Gastrocnemius medialis (tissue), 4 donors: ENCODE data around the gene MAP3K20. TPM values are rescaled to one million over a fixed set of nuclear protein-coding genes. Genes with fewer than 3 reads are reported as not detected.

ENCODE experiments used
- ATAC-seq, 2 donors: fragments of 150-250 bp; one replicate each; pipeline ENCODE4 v1.9.1; 2016
- DNase-seq, 2 donors: peaks; one replicate each; pipeline ENCODE4 v3.0.0-alpha.2; 2019
- H3K27ac ChIP-seq, 4 donors: fragments of 200-600 bp; sonication (generic); 1 replicate in 1 of 4; 2 replicates in 3 of 4; pipeline ENCODE4 v1.5.1; 2016 to 2018; ENCODE audit warnings: mild to moderate bottlenecking in 2 of 4, moderate library complexity in 1 of 4
- H3K27me3 ChIP-seq, 3 donors: fragments of 200-600 bp; sonication (generic) in 2 of 3; 1 replicate in 1 of 3; 2 replicates in 2 of 3; pipeline versions ENCODE4 v1.5.1 to v1.6.0; 2016 to 2019; ENCODE audit warnings: mild to moderate bottlenecking in 1 of 3, moderate library complexity in 1 of 3
- H3K36me3 ChIP-seq, 2 donors: fragments of 200-600 bp; sonication (generic) in 1 of 2; one replicate each; pipeline ENCODE4 v1.5.1; 2017 to 2018
- H3K4me1 ChIP-seq, 2 donors: fragments of 200-600 bp; sonication (generic) in 1 of 2; one replicate each; pipeline ENCODE4 v1.5.1; 2016 to 2017; ENCODE audit warnings: mild to moderate bottlenecking in 2 of 2
- H3K4me3 ChIP-seq, 4 donors: fragments of 200-600 bp; sonication (generic) in 3 of 4; 1 replicate in 1 of 4; 2 replicates in 3 of 4; pipeline ENCODE4 v1.5.1; 2016 to 2019; ENCODE audit warnings: mild to moderate bottlenecking in 2 of 4
- H3K9me3 ChIP-seq, 3 donors: fragments of 200-600 bp; sonication (generic) in 2 of 3; 1 replicate in 1 of 3; 2 replicates in 2 of 3; pipeline ENCODE4 v1.5.1; 2016 to 2019
- POLR2A ChIP-seq, 2 donors: fragments of 450-650 bp; IDR thresholded peaks; one replicate each; pipeline ENCODE4 v1.6.1; 2017; ENCODE audit warnings: antibody characterized with exemption in 2 of 2, mild to moderate bottlenecking in 2 of 2, moderate library complexity in 2 of 2
- in situ Hi-C, 4 donors: fragments of 200-750 bp; cut with MboI; loops; one replicate each; pipeline versions ENCODE4 v1.15.0 to v1.8.0; 2017; ENCODE audit warnings: low sequenced_read_pairs in 4 of 4
- intact Hi-C: fragments of 100-400 bp; cut with DNase I; formaldehyde crosslinking; loops from one replicate; pipeline ENCODE4 v1.15.1; 2023; ENCODE audit warnings: low total_unique reads
- total RNA-seq, 4 donors: library from RNA; depleted of rRNA; stranded (reverse); fragments of >200 nt; gene quantifications; one replicate each; pipeline versions ENCODE4 v1.1.0 to v1.2.3, GENCODE V29; 2016
- TF ChIP-seq, protein P1 (sequence below), 5 experiments: fragments of 450-650 bp in 3 of 5; fragments of 200-600 bp in 2 of 5; sonication (generic) in 2 of 5; IDR thresholded peaks in 4 of 5; conservative IDR thresholded peaks in 1 of 5; 1 replicate in 4 of 5; 2 replicates in 1 of 5; pipeline ENCODE4 v1.5.1; 2016 to 2019; ENCODE audit warnings: antibody characterized with exemption in 5 of 5, mild to moderate bottlenecking in 3 of 5, moderate library complexity in 3 of 5

The MAP3K20 gene
- total RNA-seq, 4 donors from 2014 or later: 225 to 517 (median 280) TPM

DNA sequence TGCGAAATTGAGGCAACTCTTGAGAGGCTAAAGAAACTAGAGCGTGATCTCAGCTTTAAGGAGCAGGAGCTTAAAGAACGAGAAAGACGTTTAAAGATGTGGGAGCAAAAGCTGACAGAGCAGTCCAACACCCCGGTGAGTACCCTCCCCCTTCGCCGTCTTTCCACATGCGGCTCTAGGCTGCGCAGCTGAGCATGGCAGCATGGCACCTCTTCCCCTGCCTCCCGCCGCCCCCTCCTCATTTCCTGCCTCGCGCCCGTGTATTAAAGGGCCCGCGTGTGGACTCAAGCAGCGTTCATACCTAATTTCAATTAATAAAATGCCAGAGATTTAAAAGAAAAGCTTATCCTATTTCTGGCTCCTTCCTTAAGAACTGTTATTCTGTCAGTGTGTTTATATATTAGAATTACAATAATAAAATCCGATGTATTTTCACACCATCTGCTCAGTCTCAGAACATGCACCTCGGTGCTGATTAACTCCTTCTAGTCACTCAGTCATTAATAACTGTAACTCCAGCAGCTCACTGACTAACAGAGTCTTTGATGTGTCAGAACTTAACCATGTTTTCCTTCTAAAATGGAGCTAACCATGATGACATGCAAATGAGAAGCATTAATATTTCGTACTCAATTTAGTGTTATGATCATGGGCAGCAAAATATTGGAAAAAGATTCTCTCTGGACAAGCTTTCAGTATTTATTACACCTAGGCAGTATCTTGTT lies 141.6 kb downstream of the MAP3K20 start:
- in situ Hi-C loops: loop anchor here in 3 of 4 donors (10.0 to 25.0 kb wide), 4 partner anchors 142 to 795 kb away; partner anchors contain the start of gene MAP3K20 (in 1 of the 3)
- TF ChIP-seq POLR2A (IDR thresholded peaks at IDR 0.05): no peak
- TF ChIP-seq, protein P1, sequence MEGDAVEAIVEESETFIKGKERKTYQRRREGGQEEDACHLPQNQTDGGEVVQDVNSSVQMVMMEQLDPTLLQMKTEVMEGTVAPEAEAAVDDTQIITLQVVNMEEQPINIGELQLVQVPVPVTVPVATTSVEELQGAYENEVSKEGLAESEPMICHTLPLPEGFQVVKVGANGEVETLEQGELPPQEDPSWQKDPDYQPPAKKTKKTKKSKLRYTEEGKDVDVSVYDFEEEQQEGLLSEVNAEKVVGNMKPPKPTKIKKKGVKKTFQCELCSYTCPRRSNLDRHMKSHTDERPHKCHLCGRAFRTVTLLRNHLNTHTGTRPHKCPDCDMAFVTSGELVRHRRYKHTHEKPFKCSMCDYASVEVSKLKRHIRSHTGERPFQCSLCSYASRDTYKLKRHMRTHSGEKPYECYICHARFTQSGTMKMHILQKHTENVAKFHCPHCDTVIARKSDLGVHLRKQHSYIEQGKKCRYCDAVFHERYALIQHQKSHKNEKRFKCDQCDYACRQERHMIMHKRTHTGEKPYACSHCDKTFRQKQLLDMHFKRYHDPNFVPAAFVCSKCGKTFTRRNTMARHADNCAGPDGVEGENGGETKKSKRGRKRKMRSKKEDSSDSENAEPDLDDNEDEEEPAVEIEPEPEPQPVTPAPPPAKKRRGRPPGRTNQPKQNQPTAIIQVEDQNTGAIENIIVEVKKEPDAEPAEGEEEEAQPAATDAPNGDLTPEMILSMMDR (IDR thresholded peaks at IDR 0.05 in 4 of 5, conservative IDR thresholded peaks at IDR 0.05 in 1 of 5): no peak
- H3K4me1 ChIP-seq: peaks cover 47 to 48% of the 10 kb centered on the region in 2 donors

DNA sequence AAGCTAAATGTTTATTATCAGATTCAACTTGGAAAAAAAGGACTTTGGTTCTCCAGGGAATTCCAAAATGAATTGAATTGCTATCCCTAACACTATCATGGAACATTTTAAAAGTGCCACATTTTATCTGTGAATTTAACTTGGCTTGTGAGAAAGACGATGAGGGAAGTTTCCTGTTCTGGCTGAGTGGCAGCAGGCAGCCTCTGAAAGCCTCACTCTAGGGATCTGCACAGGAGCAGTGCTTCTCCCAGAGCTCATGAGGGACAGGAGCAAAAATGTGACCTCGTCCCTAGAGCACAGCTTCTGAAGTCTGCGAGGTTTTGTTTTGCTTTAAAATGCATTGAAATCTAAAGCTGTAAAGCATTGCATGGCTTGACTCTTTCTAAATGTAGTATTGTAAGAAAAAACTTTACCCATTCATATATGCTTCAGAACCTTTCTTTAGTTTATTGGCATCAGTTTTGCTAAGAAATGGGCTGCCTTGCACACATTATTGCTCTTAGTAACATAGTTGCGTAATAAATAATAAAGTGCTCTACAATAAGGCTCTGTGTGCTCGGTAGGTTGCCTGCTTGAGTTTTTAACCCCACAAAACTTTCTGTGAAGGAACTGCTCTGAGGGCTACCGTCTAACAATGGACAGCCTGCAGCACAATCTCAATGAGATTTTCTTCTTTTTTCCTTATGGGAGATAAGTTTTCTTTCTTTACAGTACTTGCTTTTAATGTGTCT lies 142.8 kb downstream of the MAP3K20 start:
- in situ Hi-C loops (loop anchor here in 3 of 4 donors (10.0 to 25.0 kb wide), 4 partner anchors 144 to 794 kb away; partner anchors contain the start of gene MAP3K20 (in 1 of the 3)), intact Hi-C loops (loop anchor here (5.0 to 10.0 kb wide), 2 partner anchors 241 to 816 kb away; no protein-coding TSS in a partner anchor)
- Histone ChIP-seq H3K4me1 (peaks cover 37 to 38% of the 10 kb centered on the region in 2 donors), H3K27ac (peak overlapping the region; percentile 83 to 91 (median 88)), H3K9me3 (no peaks in the 10 kb centered on the region), H3K36me3 (peaks cover 0 to 13% of the 10 kb centered on the region in 2 donors), H3K4me3 (no peak overlapping the region), H3K27me3 (no peaks in the 10 kb centered on the region)
- TF ChIP-seq POLR2A (IDR thresholded peaks at IDR 0.05): no peak
- TF ChIP-seq, protein P1 (IDR thresholded peaks at IDR 0.05 in 4 of 5, conservative IDR thresholded peaks at IDR 0.05 in 1 of 5): no peak
- ATAC-seq (no peak), DNase-seq (no peak)

More for the DNA sequence above, 141.6 kb downstream of the MAP3K20 start:
- Histone ChIP-seq H3K9me3 (no peaks in the 10 kb centered on the region), H3K27ac (peak overlapping the region; percentile 83 to 91 (median 88)), H3K4me3 (no peak overlapping the region), H3K27me3 (no peaks in the 10 kb centered on the region), H3K36me3 (peaks cover 0 to 11% of the 10 kb centered on the region in 2 donors)
- intact Hi-C loops: loop anchor here (5.0 to 10.0 kb wide), 2 partner anchors 240 to 818 kb away; no protein-coding TSS in a partner anchor
- ATAC-seq: no peak
- DNase-seq: no peak

DNA sequence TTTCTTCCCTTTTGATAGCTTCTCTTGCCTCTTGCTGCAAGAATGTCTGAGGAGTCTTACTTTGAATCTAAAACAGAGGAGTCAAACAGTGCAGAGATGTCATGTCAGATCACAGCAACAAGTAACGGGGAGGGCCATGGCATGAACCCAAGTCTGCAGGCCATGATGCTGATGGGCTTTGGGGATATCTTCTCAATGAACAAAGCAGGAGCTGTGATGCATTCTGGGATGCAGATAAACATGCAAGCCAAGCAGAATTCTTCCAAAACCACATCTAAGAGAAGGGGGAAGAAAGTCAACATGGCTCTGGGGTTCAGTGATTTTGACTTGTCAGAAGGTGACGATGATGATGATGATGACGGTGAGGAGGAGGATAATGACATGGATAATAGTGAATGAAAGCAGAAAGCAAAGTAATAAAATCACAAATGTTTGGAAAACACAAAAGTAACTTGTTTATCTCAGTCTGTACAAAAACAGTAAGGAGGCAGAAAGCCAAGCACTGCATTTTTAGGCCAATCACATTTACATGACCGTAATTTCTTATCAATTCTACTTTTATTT lies 145.6 kb downstream of the MAP3K20 start:
- Histone ChIP-seq H3K9me3 (no peaks in the 10 kb centered on the region), H3K27me3 (no peaks in the 10 kb centered on the region), H3K27ac (peak overlapping the region in 2 of 4 donors; percentile 44 to 76), H3K36me3 (peaks cover 0 to 13% of the 10 kb centered on the region in 2 donors), H3K4me1 (peaks cover 31 to 33% of the 10 kb centered on the region in 2 donors), H3K4me3 (no peak overlapping the region)
- no peak for TF ChIP-seq POLR2A (IDR thresholded peaks at IDR 0.05)
- TF ChIP-seq, protein P1 (IDR thresholded peaks at IDR 0.05 in 4 of 5, conservative IDR thresholded peaks at IDR 0.05 in 1 of 5): no peak
- in situ Hi-C loops: loop anchor here in 2 of 4 donors (25.0 kb wide), 2 partner anchors 409 to 791 kb away; no protein-coding TSS in a partner anchor
- intact Hi-C loops: loop anchor here (5.0 kb wide), 2 partner anchors 191 to 234 kb away; no protein-coding TSS in a partner anchor
- DNase-seq (no peak), ATAC-seq (no peak)

DNA sequence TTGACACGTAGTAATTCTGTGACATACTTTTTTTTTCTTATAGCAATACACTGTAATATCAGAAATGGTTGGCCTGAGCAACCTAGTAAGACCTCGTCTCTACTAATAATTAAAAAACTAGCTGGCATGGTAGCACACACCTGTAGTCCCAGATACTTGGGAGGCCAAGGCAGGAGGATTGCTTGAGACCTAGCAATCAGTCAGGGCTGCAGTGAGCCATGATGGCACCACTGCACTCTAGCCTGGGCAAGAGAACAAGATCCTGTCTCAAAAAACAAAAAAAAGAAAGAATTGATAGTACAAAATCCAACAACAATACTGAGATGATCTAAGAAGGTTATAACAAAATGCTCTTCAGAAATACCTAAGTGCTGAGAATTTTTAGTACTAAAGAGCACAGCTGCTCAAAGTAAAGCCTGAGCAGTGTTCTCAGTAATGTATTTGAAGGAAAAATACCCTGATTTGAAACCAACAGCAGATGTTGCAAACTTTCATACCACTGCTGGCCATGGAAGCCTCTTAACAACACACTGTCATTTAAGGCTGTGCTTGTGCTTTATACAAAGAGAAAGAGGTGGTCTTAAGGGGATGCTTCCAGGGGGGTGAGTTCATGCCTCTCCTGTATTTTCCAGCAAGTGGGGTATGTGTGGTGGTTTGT lies 146.4 kb downstream of the MAP3K20 start:
- in situ Hi-C loops (loop anchor here in 2 of 4 donors (25.0 kb wide), 2 partner anchors 410 to 790 kb away; no protein-coding TSS in a partner anchor), intact Hi-C loops (loop anchor here (5.0 kb wide), 2 partner anchors 190 to 235 kb away; no protein-coding TSS in a partner anchor)
- ATAC-seq: no peak
- H3K4me1 ChIP-seq: peaks cover 40% of the 10 kb centered on the region in 2 donors
- TF ChIP-seq, protein P1 (IDR thresholded peaks at IDR 0.05 in 4 of 5, conservative IDR thresholded peaks at IDR 0.05 in 1 of 5): no peak
- TF ChIP-seq POLR2A (IDR thresholded peaks at IDR 0.05): no peak
- peak overlapping the region; percentile 44 to 76 (median 49) for H3K27ac ChIP-seq
- no peaks in the 10 kb centered on the region for H3K27me3 ChIP-seq
- no peak overlapping the region for H3K4me3 ChIP-seq
- peaks cover 0 to 13% of the 10 kb centered on the region in 2 donors for H3K36me3 ChIP-seq
- H3K9me3 ChIP-seq: no peaks in the 10 kb centered on the region
- DNase-seq: no peak
